GM18505 (cell line): ENCODE results near the gene MYLK.

Experiments
- ATAC-seq: cut with Tn5 transposase; IDR thresholded peaks from one replicate; pipeline ENCODE4 v1.9.1; 2021; ENCODE audit not compliant: unreplicated experiment
- POLR2A ChIP-seq: IDR thresholded peaks from 4 replicates; pipeline ENCODE4 v1.6.1; 2011; ENCODE audit warnings: borderline replicate concordance; ENCODE audit not compliant: insufficient read depth, insufficient read length; ENCODE audit errors: extremely low read depth

Gene MYLK

GRCh38 chr3:123638936-123639689, 245.0 kb downstream of the MYLK start:
- ATAC-seq: no peak
- no peak for TF ChIP-seq POLR2A

- TF ChIP-seq POLR2A: no peak
- no peak for ATAC-seq
Observed at GRCh38 chr3:123637841-123638240, 246.3 kb downstream of the MYLK start.

GRCh38 chr3:123637131-123637530, 247.0 kb downstream of the MYLK start:
- TF ChIP-seq POLR2A: no peak
- ATAC-seq: no peak

- no peak for ATAC-seq
- TF ChIP-seq POLR2A: no peak
Observed at GRCh38 chr3:123636431-123636841, 247.7 kb downstream of the MYLK start.

GRCh38 chr3:123635717-123636116, 248.4 kb downstream of the MYLK start:
- ATAC-seq: no peak
- TF ChIP-seq POLR2A: no peak

GRCh38 chr3:123635217-123635616, 248.9 kb downstream of the MYLK start:
- no peak for ATAC-seq
- TF ChIP-seq POLR2A: no peak

GRCh38 chr3:123634149-123635051, 249.7 kb downstream of the MYLK start:
- no peak for ATAC-seq
- no peak for TF ChIP-seq POLR2A

- no peak for TF ChIP-seq POLR2A
- no peak for ATAC-seq
Observed at GRCh38 chr3:123633530-123633929, 250.6 kb downstream of the MYLK start.

GRCh38 chr3:123632161-123632655, 251.9 kb downstream of the MYLK start:
- ATAC-seq: no peak
- no peak for TF ChIP-seq POLR2A

- no peak for ATAC-seq
- no peak for TF ChIP-seq POLR2A
Observed at GRCh38 chr3:123629747-123630047, 254.4 kb downstream of the MYLK start.

- TF ChIP-seq POLR2A: no peak
- no peak for ATAC-seq
Observed at GRCh38 chr3:123628996-123629746, 255.0 kb downstream of the MYLK start.

- TF ChIP-seq POLR2A: no peak
- no peak for ATAC-seq
Observed at GRCh38 chr3:123627673-123628670, 256.2 kb downstream of the MYLK start.
